GM18519 (cell line): Measurements from ENCODE around the gene THSD4.

Source experiments
- ATAC-seq: cut with Tn5 transposase; IDR thresholded peaks from one replicate; pipeline ENCODE4 v1.9.1; 2021; ENCODE audit warnings: mild to moderate bottlenecking, moderate library complexity; ENCODE audit not compliant: unreplicated experiment, low FRiP score

THSD4 gene

DNA sequence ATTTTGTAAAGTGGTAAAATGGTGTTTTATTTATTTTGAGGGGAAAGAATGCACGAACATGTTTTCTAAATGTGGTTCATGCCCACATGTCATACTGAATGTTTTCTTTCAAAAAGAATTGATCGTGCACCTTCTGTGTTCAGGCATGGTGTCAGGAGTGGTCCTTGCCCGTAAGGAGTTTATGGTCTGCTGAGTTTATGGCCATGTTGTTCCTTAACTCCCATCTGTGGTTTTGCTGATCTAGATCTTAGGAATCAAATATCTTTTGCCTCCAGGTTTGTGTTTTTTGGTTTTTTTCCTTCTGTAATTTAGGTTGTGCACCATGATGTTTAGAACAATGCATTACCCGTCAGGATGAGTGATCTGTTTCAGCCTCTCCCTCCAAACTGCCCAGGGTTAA, 390.7 kb downstream of the THSD4 start:
- no peak for ATAC-seq

DNA sequence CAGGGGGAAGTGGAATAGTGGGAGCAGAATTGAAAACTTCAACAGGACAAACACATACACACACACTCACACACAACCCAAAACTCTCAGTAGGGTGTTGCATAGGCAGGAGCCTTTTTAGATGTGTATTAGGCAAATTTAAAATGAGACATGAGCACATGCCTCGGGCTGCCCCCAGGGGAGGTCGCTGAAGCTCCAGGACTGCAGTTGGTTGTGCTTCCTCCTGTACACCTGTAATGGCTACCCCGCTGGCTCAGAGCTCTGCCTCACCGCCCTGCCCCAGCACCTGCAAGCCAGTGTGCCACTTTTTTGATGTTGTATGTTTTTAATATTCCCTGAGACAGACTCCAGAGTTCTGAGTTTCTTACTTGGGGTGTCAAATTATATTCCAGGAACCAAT, 391.7 kb downstream of the THSD4 start:
- ATAC-seq = no peak

DNA sequence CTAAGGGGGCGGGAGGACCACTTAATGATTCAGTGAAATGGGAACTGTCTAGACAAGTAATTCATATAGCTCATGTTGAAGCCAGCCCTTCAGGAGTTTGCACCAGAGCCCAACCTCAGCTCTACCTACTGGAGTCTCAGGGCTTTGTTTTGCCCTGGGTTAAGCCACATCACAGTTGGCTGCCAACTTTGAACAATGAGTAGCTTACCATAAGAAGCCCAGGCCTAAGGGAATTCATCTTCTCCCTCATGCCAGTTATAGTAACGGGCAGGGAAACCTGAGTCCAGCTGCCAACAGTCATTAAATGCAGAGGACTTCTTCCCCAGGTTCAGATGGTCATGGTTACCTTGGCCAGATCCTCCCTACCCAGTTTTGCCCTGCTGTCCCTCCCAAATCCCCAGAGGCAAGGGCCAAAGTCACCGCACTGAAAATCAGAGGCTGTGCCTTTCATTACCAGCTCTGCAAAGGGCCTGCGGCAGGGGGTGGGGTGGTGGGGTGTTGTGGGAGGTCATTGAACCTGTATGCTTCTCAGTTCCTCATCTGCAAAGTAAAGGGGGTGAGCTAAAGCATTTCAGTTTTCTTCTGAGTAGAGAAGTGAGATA, 392.9 kb downstream of the THSD4 start:
- ATAC-seq = no peak

DNA sequence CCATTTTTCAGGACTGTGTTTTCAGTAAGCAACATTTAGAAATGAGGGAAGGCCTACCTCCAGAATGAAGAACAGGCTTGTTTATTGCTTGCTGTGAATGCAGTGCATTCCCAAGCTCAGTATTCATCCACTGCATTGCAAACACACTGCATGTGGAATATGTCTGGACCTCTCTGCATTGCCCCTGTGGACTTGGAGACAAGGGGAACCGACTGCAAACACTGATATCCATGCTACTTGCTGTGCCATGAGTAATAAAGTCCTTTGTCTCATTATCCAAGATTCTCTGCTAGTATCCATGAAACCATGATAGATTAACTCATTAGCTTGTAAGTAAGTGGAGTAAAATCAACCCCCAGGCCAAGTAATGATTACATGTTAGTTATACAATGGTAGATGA, 393.9 kb downstream of the THSD4 start:
- no peak for ATAC-seq

DNA sequence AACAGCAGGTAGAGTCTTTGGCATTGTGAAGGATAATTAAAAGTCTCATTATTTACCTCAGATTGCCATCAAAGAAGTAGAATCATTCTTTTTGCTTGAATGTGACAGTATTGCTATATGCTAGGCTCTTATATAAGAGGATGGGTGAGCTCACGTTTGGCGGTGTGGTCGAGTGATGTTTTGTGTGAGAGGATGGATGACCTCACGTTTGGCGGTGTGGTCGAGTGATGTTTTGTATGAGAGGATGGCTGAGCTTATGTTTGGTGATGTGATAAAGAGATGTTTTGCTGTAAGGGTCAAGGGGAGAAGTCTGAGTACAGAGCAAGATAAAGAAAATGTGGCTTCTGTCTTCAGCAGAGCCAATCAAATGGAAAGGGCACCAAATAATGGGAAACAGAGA, 395.5 kb downstream of the THSD4 start:
- ATAC-seq = no peak

DNA sequence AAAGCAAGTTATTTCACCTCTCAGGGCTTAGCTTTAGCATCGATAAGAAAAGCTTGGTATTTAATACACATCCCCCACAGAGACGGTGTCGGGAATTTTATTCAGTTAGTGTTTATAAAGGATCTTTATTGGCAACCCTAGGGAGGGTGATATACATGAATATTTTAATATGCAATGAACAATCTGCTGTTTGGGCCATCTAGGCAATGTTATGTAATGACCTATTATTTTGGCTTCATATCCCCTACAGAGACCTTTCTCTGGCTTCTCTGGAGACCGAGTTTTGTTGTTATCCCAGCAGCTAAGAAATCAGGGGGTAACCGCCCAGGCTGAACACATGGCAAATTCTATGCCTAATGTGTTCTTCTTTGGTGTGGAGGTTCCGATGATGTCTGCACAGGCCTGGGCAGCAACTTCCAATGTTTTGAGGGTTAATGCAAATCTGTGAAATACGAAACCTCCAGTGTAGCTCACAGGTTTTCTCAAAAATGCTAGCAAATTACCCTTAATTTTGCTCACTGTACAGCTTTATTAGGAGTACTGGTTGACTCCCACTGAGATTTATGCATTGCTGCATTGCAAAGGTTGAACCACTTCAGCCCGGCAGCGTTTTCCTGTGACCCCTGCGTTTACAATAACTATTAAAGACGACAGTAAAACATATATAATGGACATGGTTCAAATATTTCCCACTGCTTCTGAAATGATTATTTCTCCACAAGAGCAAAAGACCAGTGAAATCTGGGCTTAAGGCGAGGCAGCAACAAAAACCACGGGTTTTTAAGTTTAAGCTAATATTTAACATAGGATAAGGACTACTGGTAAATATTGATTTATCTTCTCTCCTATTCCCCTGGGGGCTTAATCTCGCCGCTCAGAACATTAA, 396.8 kb downstream of the THSD4 start:
- no peak for ATAC-seq

DNA sequence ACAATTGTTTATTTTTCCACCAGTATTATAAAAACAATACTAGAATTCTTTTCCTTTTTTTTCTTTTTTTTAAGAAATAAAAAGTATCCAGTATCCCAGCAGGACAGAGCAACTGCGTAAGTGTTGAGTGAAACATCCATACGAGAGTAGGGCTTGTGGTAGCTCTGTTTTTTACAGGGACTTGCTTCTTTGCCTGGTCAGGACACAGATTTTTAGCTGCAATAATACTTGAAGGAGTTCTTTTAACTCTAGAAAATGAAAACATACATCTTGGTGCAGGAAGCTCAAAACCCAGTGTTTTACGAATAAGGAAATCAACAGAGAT, 397.4 kb downstream of the THSD4 start:
- no peak for ATAC-seq

DNA sequence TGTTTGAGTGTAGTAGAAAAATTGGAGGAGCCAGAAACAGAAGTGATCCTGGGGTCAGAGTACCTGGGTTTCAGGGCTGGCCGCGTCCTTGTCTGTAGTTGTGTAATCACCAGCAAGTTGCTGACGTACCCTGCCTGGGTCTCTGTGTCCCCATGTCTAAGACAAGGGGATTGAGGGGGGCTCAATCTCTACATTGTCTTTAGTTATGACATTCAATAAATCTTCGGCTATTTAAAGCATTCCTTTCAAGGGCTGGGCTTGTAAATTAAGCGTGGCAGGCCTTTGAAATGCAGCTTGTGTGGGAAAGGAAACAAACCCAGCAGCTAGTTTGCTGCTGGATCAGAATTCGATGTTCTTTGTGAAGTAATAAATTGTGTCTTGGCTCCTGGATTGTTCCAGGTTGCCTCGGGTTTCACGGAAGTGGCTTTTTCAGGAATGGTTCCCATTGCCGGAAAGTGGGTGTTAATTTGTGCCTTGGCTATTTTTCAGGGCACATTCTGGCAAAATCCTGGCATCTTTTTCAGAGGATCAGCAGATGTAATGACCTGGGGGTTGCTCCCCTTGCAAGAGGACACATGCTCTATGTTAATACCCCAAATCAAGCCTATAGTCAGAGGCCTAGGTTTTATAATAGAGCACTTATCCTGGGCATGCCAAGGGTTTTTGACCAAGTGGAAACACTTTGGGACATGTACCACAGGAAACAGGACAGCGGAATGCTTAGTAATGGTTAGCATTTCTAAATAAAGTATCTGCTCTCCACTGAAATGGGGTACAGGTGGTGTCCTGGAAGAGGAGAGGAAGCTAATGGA, 400.3 kb downstream of the THSD4 start:
- no peak for ATAC-seq

DNA sequence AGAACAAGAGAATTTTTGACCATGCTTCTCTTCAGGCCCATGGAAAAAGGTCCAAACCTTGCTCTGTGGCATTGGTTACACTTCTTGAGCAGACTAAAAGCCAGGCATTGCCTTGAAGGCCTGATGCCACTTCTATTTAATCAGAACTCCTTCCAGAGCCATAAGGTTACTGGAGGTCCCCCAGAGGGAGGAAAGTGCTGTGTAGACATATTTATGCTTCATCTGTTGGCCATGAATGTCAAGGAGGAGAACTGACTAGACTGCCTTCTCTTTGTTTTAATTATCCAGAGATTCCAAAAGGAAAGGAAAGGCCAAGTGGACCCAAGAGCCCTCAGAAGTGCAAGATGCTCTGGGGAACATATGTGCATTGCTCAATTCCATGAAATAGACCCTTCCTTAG, 402.5 kb downstream of the THSD4 start:
- no peak for ATAC-seq

DNA sequence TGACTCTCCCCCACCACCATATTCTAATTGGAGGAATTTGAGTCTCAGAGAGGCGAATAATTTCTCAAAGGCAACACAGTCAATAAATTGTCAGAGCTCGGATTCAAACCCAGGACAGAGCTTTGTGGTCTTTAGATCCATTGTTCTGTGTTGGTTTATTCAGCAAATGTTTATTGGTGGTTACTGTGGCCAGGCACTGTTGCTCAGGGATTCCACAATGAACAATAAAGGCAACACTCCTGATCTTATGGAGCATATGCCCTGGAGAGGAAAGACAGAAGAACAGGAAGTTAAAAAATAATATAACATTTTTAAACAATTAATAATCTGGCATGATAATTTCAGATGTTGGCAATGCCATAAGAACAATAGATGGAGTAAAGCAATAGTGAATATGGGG, 403.4 kb downstream of the THSD4 start:
- ATAC-seq = no peak

DNA sequence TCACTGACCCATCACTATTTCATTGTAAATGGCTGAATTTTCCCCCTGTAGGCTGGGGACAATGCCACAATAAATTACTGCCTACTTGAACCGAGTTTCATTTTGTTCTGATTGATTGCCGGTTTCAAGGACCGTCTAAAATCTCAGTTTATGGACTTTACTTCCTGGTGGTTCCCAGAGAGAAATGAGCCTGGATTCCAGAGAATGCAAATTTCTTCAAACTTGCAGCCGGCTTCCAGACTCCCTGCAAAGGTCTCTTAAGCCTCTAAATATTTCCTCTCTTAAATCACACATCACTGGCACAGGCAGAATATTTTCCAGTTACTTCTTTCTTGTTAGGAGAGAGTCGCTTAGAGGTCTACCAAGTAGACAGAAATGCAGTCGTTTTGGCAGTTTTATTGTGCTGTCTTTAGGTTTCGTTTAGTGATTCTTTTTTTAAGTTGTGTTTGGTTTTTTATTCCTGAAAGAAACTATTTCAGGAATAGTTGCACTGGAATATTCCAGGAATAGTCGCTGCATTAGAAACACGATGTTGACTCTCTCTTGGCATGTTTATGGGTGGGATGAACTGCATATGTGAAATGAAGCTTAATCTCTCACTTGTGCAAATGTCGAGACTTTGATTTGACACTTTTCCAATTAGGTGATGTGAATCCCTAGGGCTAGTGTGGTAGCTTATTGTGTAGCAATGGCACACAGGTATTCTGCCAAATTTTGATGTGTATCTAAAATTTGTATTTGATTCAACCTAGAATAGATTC, 411.0 kb downstream of the THSD4 start:
- no peak for ATAC-seq

DNA sequence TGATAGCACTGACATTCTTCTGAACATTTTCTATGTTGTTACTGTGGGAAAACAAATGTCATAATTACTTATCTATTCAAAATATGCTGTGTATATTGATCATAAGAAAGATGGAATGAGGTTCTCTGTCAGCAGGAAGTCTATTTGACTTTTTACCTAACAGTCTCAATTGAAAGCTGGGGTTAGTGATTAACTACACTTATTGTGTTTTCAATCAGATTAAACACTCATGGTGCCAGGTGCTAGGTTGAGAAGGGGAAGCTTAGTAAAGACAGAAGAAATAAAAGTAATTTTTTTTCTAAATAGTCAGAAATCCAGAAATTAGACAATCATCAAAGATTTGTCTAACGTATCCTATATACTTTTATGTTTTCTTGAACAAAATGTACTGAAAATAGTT, 414.1 kb downstream of the THSD4 start:
- no peak for ATAC-seq

DNA sequence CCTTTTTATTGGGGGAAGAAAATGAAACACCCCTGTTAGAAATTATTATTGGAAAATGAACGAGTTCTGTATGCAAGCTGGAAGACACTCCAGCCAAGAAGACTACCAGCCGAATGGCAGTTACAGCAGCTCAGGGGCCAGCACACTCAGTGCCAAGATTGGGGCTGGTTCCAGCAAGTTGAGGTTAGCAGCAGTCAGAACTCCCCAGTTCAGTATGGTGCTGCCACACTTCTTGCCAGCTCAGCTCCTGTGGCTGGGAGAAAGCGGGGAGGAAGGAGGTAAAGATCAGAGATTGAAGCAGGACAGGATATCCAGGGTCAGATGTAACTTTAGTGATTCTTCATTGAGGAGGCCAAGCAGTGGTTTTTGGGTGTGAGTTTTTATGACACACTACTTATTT, 414.8 kb downstream of the THSD4 start:
- no peak for ATAC-seq

DNA sequence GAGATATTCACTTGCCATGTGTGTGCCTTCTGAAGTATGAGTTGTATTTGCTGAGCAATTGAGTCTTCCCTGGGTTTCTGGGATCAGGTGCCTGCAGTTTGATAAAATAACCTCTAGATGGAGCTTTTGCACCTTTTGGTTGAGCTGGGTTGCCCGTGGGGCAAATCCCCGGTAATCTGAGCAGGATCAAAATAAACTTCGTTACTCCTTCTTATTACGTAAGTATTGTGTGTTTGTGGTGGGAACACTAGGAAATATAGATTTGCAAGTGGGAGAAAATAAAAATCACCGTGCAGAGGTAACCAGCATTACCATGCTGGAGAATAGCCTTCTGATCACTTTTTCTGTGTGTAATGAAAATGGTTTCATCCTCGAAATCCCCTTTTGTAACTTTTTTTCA, 417.7 kb downstream of the THSD4 start:
- ATAC-seq = no peak

DNA sequence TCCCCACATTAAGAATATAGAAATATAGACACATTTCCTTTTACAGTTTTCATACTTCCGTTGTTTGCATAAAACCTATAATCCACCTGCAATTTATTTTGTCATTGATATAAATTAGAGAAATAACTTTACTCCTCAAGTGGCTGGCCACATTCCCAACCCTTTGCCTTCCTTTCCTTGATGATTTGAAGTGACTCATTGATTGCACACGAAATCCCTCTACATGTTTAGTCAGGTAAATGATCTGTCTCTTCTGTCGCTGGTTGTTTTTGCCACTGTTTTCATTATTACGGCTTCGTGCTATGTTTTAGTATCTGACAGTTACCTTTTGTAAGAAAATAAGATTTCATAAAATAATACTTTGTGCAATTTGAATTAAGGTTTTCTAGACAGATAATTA, 422.9 kb downstream of the THSD4 start:
- no peak for ATAC-seq

DNA sequence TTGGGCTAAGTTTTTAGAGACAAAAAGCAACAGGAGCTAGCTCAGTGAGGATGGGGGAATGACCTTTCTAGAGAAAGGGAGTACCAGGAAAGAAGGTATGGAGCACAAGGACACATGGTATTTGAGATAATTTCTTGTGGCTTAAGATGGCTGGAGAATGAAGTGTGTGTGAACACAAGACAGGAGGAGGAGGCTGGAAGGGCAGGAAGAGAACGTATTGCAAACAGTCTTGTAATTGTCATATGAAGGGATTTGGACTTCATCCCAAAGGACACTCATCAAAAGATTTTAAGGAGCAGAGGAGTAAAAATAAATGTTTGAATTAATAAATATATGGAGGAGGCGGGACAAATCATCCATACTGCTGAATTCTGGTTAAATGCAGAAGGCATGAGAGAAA, 426.5 kb downstream of the THSD4 start:
- no peak for ATAC-seq

DNA sequence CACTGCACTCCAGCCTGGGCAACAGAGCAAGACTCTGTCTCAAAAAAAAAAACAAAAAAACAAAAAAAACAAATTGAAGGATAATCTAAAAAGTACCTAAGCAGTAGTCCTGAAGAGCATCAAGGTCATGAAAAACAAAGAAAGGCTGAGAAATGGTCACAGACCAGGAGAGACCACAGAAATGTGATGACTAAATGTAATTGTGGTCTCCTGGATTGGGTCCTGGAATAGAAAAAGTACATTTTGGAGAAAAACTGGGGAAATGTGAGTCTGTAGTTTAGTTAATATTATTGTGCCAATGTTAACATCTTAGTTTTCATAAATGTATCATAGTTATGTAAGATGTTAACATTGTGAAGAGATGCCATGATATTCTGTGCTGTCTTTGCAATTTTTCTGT, 427.6 kb downstream of the THSD4 start:
- ATAC-seq = no peak

DNA sequence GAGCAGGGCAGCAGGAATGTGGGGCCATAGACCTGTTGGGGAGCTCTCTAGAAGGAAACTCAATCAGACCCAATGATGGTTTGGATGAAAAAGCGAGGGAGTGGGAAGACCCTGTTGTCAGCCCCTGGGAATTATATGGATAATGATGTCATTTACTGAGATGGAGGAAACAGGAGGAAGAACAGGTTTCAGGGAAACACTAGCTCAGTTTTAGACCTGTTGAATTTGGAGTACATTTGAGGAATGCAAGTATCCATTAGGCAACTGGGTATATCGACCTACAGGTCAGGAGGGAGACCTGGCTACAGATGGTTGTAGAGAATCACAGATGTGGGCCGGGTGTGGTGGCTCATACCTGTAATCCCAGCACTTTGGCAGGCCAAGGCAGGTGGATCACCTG, 428.1 kb downstream of the THSD4 start:
- no peak for ATAC-seq

DNA sequence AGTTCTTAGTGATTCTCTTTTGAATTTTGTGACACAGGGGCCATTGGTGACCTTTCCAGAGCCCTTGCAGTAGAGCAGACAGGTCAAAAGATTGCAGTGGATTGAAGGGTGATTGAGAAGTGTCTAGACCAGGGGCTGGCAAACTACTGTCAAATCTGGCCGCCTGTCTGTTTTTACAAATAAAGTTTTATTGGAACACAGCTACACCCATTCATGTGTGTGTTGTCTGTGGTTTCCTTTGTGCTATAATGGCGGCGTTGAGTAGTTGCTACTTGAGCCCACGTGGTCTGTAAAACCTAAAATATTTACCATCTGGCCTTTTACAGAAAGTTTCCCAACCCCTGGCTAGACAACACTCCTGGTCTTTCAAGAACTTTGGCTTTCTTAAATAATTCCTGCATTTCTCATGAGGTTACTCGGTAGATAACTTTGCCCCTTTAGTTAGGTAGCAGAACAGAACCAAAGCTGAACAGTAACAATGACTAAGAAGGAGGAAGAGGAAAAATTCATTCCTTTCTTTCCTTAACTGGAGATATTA, 430.0 kb downstream of the THSD4 start:
- no peak for ATAC-seq

DNA sequence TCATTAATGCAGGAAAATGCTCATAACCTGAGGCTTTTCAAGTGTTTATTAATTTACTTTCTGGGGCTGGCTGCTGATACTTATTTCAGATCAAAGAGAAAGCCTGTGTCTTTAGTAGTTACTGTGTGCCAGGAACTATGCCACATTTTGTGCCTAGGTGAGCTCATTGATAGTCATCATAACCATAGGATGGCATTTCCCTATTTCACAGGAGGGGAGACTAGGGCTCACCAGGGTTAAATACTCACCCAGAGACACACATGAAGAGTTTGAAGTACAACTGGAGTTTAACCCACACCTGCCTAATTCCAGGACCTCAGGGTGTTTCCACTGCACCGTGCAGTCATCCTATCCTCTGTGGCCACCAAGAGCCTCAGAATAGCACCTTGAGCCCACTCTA, 430.7 kb downstream of the THSD4 start:
- ATAC-seq = no peak

DNA sequence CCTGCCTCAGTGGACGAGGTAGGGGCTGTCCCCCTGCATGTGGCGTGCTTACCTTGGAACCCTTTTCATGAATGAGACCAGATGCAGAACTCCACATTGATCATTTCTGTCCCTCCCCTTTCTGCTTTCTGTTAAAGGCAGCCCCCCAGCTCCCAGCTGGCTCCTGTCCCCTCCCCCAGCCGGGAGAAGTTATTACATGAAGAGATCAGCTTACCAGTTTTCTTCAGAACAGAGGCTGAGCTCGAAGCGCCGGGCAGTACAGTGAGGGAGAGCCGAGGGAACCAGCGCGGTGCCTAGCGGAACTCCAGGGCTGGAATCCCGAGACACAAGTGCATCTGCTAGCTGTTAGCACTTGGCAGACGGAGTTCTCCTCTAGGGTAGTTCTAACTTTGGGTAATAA, 431.7 kb downstream of the THSD4 start:
- no peak for ATAC-seq
